ENCODE measurements around the gene CEMP1. TPM values are rescaled to one million over a fixed set of nuclear protein-coding genes. Genes with fewer than 3 reads are reported as not detected.

CEMP1 gene
- total RNA-seq, 1 donor from 2014 or later: not detected

- TF ChIP-seq, protein P1, sequence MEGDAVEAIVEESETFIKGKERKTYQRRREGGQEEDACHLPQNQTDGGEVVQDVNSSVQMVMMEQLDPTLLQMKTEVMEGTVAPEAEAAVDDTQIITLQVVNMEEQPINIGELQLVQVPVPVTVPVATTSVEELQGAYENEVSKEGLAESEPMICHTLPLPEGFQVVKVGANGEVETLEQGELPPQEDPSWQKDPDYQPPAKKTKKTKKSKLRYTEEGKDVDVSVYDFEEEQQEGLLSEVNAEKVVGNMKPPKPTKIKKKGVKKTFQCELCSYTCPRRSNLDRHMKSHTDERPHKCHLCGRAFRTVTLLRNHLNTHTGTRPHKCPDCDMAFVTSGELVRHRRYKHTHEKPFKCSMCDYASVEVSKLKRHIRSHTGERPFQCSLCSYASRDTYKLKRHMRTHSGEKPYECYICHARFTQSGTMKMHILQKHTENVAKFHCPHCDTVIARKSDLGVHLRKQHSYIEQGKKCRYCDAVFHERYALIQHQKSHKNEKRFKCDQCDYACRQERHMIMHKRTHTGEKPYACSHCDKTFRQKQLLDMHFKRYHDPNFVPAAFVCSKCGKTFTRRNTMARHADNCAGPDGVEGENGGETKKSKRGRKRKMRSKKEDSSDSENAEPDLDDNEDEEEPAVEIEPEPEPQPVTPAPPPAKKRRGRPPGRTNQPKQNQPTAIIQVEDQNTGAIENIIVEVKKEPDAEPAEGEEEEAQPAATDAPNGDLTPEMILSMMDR (conservative IDR thresholded peaks at IDR 0.05; ENCODE audit: low read depth, low read length): peak; percentile 48
- H3K4me3 ChIP-seq (ENCODE audit: low read depth, low read length): no peak overlapping the region
- DNase-seq (ENCODE audit: low read depth): no peak
Observed at GRCh38 chr16:2486645-2487516, 44.3 kb downstream of the CEMP1 start.

DNA sequence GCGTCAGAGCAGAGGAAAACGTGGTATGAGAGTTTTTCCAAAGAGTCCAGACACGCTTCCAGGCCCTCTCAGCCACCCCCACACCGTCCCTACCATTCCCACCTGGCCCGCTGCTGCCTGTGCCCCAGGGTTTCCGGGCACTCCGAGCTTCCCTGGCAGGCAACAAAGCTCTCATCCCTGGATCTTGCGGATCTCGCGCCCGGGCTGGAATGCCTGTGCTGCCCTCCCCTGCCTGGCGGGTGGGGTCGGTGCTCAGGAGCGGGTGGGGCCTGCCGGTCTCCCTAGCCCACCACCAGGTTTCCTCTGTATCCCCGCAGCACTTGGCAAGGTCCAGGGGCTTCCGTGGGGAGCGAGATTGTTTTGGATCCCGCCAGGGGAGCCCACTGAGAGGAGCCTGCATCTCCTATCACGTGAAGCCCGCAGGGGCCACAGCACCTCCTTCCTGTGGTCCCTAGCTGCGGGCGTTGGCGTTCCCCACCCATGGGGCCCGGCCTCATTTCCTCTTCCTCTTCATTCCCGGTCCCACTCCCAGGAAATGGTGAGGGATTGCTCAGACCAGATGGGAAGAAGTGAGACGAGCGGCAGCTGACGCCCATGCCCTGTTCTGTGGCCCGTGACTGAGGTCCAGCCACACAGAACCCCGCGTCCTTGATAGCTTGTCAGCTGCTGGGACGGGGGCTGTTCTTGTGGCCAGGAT, 45.2 kb downstream of the CEMP1 start:
- H3K4me3 ChIP-seq (ENCODE audit: low read depth, low read length): no peak overlapping the region
- no peak for DNase-seq (ENCODE audit: low read depth)
- TF ChIP-seq, protein P1 (conservative IDR thresholded peaks at IDR 0.05; ENCODE audit: low read depth, low read length): no peak

- H3K4me3 ChIP-seq (ENCODE audit: low read depth, low read length): no peak overlapping the region
- DNase-seq (ENCODE audit: low read depth): no peak
- TF ChIP-seq, protein P1 (conservative IDR thresholded peaks at IDR 0.05; ENCODE audit: low read depth, low read length): no peak
Observed at GRCh38 chr16:2484898-2485508, 46.2 kb downstream of the CEMP1 start.

DNA sequence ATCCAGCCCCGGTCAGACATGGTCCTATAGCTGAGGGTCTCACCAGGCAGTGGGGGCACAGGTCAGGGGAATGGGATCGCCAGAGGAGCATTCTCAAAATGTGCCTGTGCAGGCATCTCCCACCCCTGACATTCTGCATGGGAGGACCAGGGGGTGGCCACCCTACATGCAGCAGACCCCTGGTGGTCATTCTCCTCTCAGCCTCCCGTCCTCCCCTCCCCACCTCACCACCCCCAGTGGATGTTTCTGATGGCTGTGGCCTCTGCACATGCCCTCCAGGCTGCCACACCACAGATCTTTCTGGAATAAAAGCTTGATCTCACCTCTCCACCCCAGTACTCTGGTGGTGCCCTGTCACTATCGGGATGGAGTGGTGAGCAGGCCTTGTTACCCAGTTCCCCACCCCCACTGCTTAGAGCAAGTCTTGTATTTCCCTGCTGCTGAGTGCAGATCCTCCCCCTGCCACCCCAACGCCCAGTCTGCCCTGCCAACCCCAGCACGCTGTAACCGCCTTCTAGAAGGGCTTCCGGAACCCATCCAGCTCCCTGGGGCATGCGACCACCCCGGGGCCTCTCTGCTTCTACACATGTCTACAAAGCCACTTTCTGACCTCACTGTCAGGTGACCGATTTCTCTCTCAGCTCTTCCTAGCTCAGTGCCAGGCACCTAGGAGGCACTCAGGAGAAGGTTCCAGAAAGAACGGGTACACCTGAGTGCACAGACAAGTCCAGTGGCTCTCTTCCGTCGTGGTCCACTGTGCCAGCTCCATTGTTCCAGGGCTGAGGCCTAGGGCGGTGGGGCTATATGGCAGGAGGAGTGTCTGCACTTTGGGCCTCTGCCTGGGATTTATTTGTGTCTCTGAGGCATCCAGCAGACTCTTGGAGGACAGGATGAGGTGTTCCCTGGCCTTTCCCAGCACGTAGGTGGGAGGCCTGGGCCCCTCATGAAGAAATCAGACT, 47.0 kb downstream of the CEMP1 start:
- no peak overlapping the region for H3K4me3 ChIP-seq (ENCODE audit: low read depth, low read length)
- TF ChIP-seq, protein P1 (conservative IDR thresholded peaks at IDR 0.05; ENCODE audit: low read depth, low read length): no peak
- no peak for DNase-seq (ENCODE audit: low read depth)

DNA sequence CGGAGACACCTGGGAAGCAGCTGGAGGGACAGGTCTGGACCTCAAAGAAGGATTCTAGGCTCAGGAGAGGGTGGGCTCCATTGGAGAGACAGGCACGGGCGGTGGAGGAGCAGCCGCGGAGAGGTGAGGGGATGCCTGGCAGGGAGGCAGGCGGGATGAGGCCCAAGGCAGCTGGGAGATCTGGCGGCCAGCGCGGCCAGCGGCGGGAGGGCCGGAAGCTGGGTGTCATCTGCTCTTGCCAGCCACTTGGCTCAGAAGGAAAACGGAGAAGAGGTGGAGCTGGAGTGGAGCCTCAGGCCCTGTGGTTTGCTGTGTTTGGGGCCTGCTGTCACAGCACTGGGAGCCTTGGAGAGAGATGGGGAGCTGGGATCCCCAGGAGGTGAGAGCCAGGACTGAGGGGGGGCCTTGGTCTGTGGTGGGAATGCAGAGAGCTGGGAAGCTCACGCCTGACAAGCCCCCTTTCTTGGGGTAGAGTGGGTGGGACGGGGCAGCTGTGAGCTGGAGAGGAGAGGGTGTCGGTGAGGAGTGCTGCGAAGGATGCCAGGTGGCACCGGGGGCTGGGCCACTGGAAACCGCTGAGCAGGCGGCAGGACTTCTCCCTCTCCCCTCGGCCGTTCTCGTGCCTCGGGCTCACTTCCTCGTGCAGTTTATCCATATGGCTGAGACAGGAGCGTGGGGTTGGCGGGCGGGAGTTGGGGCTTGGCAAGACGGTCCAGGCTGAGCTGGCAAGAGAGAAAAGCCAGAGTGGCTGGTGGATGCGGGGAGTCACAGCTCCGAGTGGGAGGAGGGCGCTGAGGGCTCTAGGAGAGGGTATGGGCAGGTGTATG, 48.3 kb downstream of the CEMP1 start:
- no peak for DNase-seq (ENCODE audit: low read depth)
- H3K4me3 ChIP-seq (ENCODE audit: low read depth, low read length): no peak overlapping the region

More for the DNA sequence above, 48.3 kb downstream of the CEMP1 start:
- TF ChIP-seq, protein P1 (conservative IDR thresholded peaks at IDR 0.05; ENCODE audit: low read depth, low read length): no peak

Measured in epithelial cell of proximal tubule (primary cell).